ENCODE data around the gene ATP1A2. TPM values are rescaled to one million over a fixed set of nuclear protein-coding genes. Genes with fewer than 3 reads are reported as not detected.

The ATP1A2 gene
- total RNA-seq, 1 experiment from 2014 or later = 0.15 TPM

GRCh38 chr1:160118928-160119327 lies 3.4 kb downstream of the ATP1A2 start:
- CTCF ChIA-PET = no interaction called here
- intact Hi-C loops (cut with micrococcal nuclease; ENCODE audit: unreplicated experiment) = no loop called here
- DNase-seq (ENCODE audit: low read depth, low spot score) = no peak
- no peaks in the 10 kb centered on the region for H3K9me3 ChIP-seq (ENCODE audit: control insufficient read depth, insufficient read depth, low read depth, low read length)
- TF ChIP-seq, protein P1, sequence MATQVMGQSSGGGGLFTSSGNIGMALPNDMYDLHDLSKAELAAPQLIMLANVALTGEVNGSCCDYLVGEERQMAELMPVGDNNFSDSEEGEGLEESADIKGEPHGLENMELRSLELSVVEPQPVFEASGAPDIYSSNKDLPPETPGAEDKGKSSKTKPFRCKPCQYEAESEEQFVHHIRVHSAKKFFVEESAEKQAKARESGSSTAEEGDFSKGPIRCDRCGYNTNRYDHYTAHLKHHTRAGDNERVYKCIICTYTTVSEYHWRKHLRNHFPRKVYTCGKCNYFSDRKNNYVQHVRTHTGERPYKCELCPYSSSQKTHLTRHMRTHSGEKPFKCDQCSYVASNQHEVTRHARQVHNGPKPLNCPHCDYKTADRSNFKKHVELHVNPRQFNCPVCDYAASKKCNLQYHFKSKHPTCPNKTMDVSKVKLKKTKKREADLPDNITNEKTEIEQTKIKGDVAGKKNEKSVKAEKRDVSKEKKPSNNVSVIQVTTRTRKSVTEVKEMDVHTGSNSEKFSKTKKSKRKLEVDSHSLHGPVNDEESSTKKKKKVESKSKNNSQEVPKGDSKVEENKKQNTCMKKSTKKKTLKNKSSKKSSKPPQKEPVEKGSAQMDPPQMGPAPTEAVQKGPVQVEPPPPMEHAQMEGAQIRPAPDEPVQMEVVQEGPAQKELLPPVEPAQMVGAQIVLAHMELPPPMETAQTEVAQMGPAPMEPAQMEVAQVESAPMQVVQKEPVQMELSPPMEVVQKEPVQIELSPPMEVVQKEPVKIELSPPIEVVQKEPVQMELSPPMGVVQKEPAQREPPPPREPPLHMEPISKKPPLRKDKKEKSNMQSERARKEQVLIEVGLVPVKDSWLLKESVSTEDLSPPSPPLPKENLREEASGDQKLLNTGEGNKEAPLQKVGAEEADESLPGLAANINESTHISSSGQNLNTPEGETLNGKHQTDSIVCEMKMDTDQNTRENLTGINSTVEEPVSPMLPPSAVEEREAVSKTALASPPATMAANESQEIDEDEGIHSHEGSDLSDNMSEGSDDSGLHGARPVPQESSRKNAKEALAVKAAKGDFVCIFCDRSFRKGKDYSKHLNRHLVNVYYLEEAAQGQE (IDR thresholded peaks at IDR 0.05; ENCODE audit: insufficient read depth in 1 of 2, low read depth in 2 of 2, low read length in 1 of 2) = no peak
- no peak for TF ChIP-seq SIN3A (IDR thresholded peaks at IDR 0.05; ENCODE audit: borderline replicate concordance, insufficient read depth, low read depth, low read length)
- no peak for TF ChIP-seq TCF7L2 (IDR thresholded peaks at IDR 0.05; ENCODE audit: low read depth, low read length)
- TF ChIP-seq POLR2AphosphoS5 (IDR thresholded peaks at IDR 0.05; ENCODE audit: low read depth, low read length) = no peak
- TF ChIP-seq, protein P2, sequence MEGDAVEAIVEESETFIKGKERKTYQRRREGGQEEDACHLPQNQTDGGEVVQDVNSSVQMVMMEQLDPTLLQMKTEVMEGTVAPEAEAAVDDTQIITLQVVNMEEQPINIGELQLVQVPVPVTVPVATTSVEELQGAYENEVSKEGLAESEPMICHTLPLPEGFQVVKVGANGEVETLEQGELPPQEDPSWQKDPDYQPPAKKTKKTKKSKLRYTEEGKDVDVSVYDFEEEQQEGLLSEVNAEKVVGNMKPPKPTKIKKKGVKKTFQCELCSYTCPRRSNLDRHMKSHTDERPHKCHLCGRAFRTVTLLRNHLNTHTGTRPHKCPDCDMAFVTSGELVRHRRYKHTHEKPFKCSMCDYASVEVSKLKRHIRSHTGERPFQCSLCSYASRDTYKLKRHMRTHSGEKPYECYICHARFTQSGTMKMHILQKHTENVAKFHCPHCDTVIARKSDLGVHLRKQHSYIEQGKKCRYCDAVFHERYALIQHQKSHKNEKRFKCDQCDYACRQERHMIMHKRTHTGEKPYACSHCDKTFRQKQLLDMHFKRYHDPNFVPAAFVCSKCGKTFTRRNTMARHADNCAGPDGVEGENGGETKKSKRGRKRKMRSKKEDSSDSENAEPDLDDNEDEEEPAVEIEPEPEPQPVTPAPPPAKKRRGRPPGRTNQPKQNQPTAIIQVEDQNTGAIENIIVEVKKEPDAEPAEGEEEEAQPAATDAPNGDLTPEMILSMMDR (IDR thresholded peaks at IDR 0.05) = no peak
- H3K27me3 ChIP-seq (ENCODE audit: control insufficient read depth, insufficient read depth, low read length) = no peaks in the 10 kb centered on the region
- POLR2A ChIA-PET = no interaction called here
- no peak for ATAC-seq
- no peaks in the 10 kb centered on the region for H3K36me3 ChIP-seq (ENCODE audit: control insufficient read depth, insufficient read depth, low read length)
- in situ Hi-C loops (cut with HindIII; ENCODE audit: low pct_unique_long_range_greater_than_20kb, low sequenced_read_pairs) = no loop called here
- H3K4me1 ChIP-seq (ENCODE audit: control insufficient read depth, insufficient read depth, low read length) = no peaks in the 10 kb centered on the region
- no peak overlapping the region for H3K27ac ChIP-seq (ENCODE audit: low read length)
- H3K4me3 ChIP-seq (ENCODE audit: low read depth in 2 of 2, low read length in 2 of 2) = no peak overlapping the region
- no TSS peak for BruUV-seq (replicated peaks)

DNA sequence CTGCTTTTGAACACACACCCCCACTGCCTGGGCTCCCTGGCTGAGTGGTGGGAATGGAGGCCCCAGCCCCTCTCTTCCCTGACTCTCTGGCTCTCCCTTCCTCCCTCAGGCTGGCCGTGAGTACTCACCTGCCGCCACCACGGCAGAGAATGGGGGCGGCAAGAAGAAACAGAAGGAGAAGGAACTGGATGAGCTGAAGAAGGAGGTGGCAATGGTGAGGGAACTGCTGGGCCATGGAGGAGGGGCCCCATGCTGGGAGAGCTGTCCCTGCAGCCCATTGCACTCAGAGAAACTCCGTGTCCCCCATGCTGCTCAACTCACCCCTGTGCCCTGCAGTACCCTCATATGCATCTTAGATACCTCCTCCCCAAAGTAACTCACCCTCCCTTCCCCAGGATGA lies 5.2 kb downstream of the ATP1A2 start:
- CTCF ChIA-PET = no interaction called here
- TF ChIP-seq POLR2AphosphoS5 (IDR thresholded peaks at IDR 0.05; ENCODE audit: low read depth, low read length) = no peak
- Histone ChIP-seq H3K27ac (ENCODE audit: low read length) (no peak overlapping the region), H3K27me3 (ENCODE audit: control insufficient read depth, insufficient read depth, low read length) (no peaks in the 10 kb centered on the region), H3K36me3 (ENCODE audit: control insufficient read depth, insufficient read depth, low read length) (no peaks in the 10 kb centered on the region), H3K4me3 (ENCODE audit: low read depth in 2 of 2, low read length in 2 of 2) (no peak overlapping the region), H3K4me1 (ENCODE audit: control insufficient read depth, insufficient read depth, low read length) (no peaks in the 10 kb centered on the region), H3K9me3 (ENCODE audit: control insufficient read depth, insufficient read depth, low read depth, low read length) (no peaks in the 10 kb centered on the region)
- POLR2A ChIA-PET = no interaction called here
- in situ Hi-C loops (cut with HindIII; ENCODE audit: low pct_unique_long_range_greater_than_20kb, low sequenced_read_pairs) = no loop called here
- ATAC-seq (no peak), DNase-seq (ENCODE audit: low read depth, low spot score) (no peak)
- intact Hi-C loops (cut with micrococcal nuclease; ENCODE audit: unreplicated experiment) = no loop called here
- no TSS peak for BruUV-seq (replicated peaks)

GRCh38 chr1:160121388-160121787 lies 5.8 kb downstream of the ATP1A2 start:
- Histone ChIP-seq H3K36me3 (ENCODE audit: control insufficient read depth, insufficient read depth, low read length) (no peaks in the 10 kb centered on the region), H3K27me3 (ENCODE audit: control insufficient read depth, insufficient read depth, low read length) (no peaks in the 10 kb centered on the region), H3K4me1 (ENCODE audit: control insufficient read depth, insufficient read depth, low read length) (no peaks in the 10 kb centered on the region), H3K4me3 (ENCODE audit: low read depth in 2 of 2, low read length in 2 of 2) (no peak overlapping the region), H3K9me3 (ENCODE audit: control insufficient read depth, insufficient read depth, low read depth, low read length) (no peaks in the 10 kb centered on the region), H3K27ac (ENCODE audit: low read length) (no peak overlapping the region)
- no TSS peak for BruUV-seq (replicated peaks)
- TF ChIP-seq TCF7L2 (IDR thresholded peaks at IDR 0.05; ENCODE audit: low read depth, low read length) (no peak), SIN3A (IDR thresholded peaks at IDR 0.05; ENCODE audit: borderline replicate concordance, insufficient read depth, low read depth, low read length) (no peak), POLR2AphosphoS5 (IDR thresholded peaks at IDR 0.05; ENCODE audit: low read depth, low read length) (no peak)
- TF ChIP-seq, protein P1 (IDR thresholded peaks at IDR 0.05; ENCODE audit: insufficient read depth in 1 of 2, low read depth in 2 of 2, low read length in 1 of 2) = no peak
- TF ChIP-seq, protein P2 (IDR thresholded peaks at IDR 0.05) = no peak
- ATAC-seq = no peak
- DNase-seq (ENCODE audit: low read depth, low spot score) = no peak
- ChIA-PET CTCF (no interaction called here), POLR2A (no interaction called here)
- in situ Hi-C loops (cut with HindIII; ENCODE audit: low pct_unique_long_range_greater_than_20kb, low sequenced_read_pairs) = no loop called here
- intact Hi-C loops (cut with micrococcal nuclease; ENCODE audit: unreplicated experiment) = no loop called here

Data from Panc1 (cell line).